SK-N-SH (cell line): ENCODE data around the gene CDHR2.

Source experiments
- CTCF ChIP-seq: fragments of 200-600 bp; sonication (generic); IDR thresholded peaks from 2 replicates; pipeline ENCODE4 v1.6.1; 2017; ENCODE audit warnings: antibody characterized with exemption, mild to moderate bottlenecking, moderate library complexity
- MXI1 ChIP-seq: IDR thresholded peaks from 2 replicates; pipeline ENCODE4 v1.6.1; 2012; ENCODE audit warnings: mild to moderate bottlenecking, low read depth, low read length, improper control_type of control experiment
- NFIC ChIP-seq: IDR thresholded peaks from 2 replicates; pipeline ENCODE4 v1.4.0; 2012; ENCODE audit warnings: borderline replicate concordance
- POLR2AphosphoS5 ChIP-seq: IDR thresholded peaks from 2 replicates; pipeline ENCODE4 v1.6.1; 2012; ENCODE audit warnings: low read depth, low read length
- RAD21 ChIP-seq: IDR thresholded peaks from 2 replicates; pipeline ENCODE4 v1.6.1; 2012; ENCODE audit warnings: mild to moderate bottlenecking, low read length
- RCOR1 ChIP-seq: fragments of 150-350 bp; IDR thresholded peaks from 2 replicates; pipeline ENCODE4 v1.6.1; 2017; ENCODE audit warnings: antibody characterized with exemption, low read length
- SIN3A ChIP-seq: IDR thresholded peaks from 2 replicates; pipeline ENCODE4 v1.6.1; 2012; ENCODE audit warnings: low read depth, mild to moderate bottlenecking, low read length, moderate library complexity, borderline replicate concordance
- TEAD4 ChIP-seq: IDR thresholded peaks from 2 replicates; pipeline ENCODE4 v1.4.0; 2012; ENCODE audit warnings: mild to moderate bottlenecking, borderline replicate concordance; ENCODE audit not compliant: insufficient read depth
- YY1 ChIP-seq: IDR thresholded peaks from 2 replicates; pipeline ENCODE4 v1.4.0; 2012; ENCODE audit warnings: low read depth, mild to moderate bottlenecking
- TF ChIP-seq, protein P1 (sequence below): IDR thresholded peaks from 2 replicates; pipeline ENCODE4 v1.6.1; 2012; ENCODE audit warnings: mild to moderate bottlenecking, low read depth, low read length, moderate library complexity

GRCh38 chr5:176601901-176602482 is 52.9 kb downstream of the CDHR2 start:
- no peak for TF ChIP-seq CTCF
- no peak for TF ChIP-seq RCOR1
- TF ChIP-seq YY1 = no peak
- no peak for TF ChIP-seq SIN3A
- TF ChIP-seq, protein P1, sequence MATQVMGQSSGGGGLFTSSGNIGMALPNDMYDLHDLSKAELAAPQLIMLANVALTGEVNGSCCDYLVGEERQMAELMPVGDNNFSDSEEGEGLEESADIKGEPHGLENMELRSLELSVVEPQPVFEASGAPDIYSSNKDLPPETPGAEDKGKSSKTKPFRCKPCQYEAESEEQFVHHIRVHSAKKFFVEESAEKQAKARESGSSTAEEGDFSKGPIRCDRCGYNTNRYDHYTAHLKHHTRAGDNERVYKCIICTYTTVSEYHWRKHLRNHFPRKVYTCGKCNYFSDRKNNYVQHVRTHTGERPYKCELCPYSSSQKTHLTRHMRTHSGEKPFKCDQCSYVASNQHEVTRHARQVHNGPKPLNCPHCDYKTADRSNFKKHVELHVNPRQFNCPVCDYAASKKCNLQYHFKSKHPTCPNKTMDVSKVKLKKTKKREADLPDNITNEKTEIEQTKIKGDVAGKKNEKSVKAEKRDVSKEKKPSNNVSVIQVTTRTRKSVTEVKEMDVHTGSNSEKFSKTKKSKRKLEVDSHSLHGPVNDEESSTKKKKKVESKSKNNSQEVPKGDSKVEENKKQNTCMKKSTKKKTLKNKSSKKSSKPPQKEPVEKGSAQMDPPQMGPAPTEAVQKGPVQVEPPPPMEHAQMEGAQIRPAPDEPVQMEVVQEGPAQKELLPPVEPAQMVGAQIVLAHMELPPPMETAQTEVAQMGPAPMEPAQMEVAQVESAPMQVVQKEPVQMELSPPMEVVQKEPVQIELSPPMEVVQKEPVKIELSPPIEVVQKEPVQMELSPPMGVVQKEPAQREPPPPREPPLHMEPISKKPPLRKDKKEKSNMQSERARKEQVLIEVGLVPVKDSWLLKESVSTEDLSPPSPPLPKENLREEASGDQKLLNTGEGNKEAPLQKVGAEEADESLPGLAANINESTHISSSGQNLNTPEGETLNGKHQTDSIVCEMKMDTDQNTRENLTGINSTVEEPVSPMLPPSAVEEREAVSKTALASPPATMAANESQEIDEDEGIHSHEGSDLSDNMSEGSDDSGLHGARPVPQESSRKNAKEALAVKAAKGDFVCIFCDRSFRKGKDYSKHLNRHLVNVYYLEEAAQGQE = no peak
- TF ChIP-seq NFIC = no peak
- no peak for TF ChIP-seq POLR2AphosphoS5
- no peak for TF ChIP-seq TEAD4
- TF ChIP-seq MXI1 = no peak
- TF ChIP-seq RAD21 = no peak
